GM21515 (cell line): ENCODE results near the gene OPHN1.
"Not testable (repeated sequence)": the region's sequence is repeated elsewhere in the genome, so short reads cannot be mapped to it uniquely, and the experiment has no call there.

Source experiments
- ATAC-seq: cut with Tn5 transposase; IDR thresholded peaks from one replicate; pipeline ENCODE4 v1.9.1; 2021; ENCODE audit not compliant: unreplicated experiment

OPHN1 gene

DNA sequence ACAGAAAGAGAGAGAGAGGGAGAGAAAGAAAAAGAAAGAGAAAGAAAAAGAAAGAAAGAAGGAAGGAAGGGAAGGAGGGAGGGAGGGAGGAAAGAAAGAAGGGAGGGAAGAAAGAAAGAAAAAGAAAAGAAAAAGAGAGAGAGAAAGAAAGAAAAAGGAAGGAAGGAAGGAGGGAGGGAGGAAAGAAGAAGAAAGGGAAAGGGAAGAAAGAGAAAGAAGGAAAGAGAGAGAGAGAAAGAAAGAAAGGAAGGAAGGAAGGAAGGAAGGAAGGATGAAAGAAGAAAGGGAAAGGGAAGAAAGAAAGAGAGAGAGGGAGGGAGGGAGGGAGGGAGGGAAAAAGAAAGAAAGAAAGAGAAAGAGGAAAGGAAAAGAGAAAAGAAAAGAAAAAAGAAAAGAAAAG lies 10.8 kb downstream of the OPHN1 start:
- no peak for ATAC-seq

DNA sequence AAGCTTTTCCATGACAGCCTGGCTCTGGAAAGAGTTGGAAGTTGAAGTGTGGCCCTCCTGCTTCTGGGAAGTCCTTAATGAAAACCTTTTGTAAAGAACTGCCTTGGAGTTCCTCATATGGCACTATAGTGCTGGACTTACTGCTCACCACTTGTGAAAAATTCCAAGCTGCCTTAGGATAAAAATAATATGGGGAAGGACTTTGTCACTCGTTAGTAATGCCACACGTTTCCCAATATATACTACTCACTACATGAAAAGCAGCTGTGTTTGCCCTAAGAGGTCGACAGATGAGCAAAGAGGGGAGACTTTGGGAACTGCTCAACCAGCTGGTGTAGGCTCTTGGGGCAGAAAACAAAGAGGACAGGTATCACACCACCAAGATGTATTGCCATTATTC lies 11.7 kb downstream of the OPHN1 start:
- no peak for ATAC-seq

DNA sequence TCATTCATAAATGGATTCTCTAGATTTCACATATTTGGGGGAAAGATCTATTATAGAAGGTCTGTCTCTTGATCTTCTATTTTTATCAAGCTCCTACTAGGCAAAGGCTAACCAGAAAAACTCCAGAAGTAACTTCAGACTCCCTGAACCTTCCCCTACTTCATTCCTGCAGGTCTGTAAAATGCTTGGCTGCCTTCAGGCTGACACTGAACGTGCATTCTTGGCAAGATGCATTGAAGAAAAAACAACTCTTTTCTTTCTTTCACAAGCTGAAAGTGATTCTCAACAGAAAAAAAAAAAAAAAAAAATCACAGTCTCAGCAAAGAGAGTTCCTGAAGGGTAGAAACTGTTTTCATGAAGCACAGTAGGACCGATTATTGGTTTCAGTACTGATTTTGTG lies 12.7 kb downstream of the OPHN1 start:
- no peak for ATAC-seq

DNA sequence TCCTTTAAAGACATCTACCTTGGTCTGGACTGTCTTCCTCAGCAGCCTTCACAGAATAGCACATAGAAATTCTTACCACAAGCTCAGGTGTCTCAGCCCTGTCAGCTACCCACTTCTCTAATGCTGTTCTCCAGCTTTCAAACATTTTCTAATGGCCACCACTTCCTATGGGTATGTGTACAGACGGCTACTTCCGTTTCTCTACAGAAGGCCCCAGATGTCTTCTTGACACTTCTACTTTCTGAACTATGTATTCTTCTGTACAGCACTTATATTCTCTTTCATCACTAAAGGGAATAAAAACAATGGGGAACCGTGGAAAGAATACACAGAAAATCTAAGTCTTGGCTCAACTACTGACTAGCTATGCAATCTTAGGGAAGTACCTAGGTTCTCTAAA lies 13.3 kb downstream of the OPHN1 start:
- ATAC-seq = no peak

DNA sequence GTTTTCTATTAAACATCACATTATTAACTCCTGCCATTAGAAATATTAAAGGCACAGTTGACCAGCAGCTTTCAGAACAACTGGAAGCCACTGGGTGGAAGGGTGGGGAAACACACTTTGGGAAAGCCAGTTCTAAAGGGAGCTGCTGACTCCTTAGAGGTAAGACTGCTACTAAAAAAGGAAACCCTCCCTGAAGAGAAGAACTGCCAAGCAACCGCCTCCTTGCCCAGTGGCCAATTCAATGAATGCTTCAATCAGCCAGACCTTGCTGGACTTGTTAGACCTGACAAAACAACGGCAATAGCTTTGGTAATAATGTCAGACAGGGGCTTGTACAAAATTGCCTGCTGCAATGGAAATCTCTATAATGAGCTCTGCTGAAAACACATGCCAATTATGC lies 15.6 kb downstream of the OPHN1 start:
- no peak for ATAC-seq

DNA sequence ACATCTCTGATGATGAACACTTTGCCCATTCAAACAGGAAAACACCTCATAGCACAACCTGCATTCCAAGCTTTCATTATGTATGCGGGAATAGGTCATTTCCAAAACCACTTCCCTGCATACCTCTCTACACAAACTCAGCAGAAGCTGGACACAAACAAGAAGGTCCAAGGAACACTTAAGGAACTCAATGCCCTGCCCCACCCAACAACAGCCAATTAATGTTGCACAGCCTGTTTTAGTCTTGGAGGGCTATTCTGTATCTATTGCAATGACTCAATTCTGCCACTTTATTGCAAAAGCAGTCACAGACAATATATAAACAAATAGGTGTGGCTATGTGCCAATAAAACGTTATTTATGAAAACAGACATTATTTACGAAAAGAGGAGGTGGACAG lies 16.7 kb downstream of the OPHN1 start:
- ATAC-seq = no peak

DNA sequence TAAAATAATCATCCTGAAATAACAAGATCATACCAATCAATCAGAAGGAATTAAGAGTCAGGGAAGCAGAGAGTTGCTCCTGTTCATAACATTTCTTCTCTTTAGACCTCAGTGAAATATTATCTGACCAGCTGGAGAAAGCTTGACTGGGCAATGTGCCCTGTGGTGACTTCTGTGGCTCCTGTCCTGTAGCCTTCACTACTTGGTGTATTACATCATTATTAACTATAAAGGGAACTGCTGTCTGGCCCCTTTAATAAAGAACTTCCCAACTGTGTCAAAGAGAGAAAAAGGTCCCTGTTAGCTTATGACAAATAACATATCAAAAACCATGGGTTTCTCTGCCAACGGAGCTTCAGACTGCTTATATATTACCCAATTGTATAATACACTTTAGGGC lies 18.0 kb downstream of the OPHN1 start:
- ATAC-seq = no peak

DNA sequence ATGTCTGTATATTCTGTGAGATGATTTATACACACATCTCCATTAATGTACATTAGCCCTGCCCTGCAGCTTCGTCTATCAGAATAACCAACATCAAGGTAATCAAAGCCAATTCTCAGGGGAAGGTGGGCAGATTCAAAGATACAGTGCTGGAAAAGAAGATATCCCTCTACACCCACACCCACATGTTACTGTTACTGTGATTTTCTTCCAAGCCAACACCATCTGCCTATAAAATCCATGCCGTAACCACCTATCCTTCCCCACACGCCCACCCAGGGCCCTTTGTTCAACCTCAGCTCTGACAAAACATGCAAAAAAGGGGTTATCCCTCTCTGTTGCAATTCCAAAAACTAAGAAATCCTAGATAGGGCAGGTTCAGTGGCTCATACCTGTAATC lies 20.0 kb downstream of the OPHN1 start:
- ATAC-seq = no peak

DNA sequence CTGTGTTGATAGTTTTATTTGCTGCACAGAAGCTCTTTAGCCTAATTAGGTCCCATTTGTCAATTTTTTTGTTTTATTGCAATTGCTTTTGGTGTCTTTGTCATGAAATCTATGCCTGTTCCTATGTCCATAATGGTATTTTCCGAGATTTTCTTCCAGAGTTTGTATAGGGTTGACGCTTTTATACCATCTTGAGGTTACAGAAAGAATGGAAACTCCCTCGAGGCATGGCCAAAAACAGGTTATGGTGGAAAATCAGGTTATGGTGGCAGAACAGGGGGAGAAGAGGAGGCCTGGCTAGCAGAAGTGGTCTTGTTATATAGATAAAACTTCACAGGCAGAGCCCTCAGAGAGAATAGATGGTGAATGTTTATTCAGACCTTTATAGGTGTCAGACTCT lies 21.6 kb downstream of the OPHN1 start:
- no peak for ATAC-seq

DNA sequence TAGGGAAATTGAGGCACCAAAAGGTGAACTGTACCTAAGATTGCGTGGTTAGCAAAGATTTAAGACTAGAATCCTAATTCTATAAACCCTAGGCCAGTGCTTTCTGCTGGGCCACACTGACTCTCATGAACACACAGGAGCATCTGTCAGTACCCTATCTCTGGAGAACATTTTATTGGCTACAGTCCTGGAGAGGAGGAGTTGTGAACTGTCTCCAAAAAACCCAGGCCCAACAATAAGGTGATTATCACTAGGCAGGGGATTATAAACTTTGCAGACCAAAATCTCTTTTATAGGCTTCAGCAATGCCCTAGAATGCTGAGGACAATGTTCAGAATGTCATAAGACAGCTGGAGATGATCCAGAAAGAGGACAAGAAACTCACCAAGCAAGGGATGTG lies 24.1 kb downstream of the OPHN1 start:
- no peak for ATAC-seq

DNA sequence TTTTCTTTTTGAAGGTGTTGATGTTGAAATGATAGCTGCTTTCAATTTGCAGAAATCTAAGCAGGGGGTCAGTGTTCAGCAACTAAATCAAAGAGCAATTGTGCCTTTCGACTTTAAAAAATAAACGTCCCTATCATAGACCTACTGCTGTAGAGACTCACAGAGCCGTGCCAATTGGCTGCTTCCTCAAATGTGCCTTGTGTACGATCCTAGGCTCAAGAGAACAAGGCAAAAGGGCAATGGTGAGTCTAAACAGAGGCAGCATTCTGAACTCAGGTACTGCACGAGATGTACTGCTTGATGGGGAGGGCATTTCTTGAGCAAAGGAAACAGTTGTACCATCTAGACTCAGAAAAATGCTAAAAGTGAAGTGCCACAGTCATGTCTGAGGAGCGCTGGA lies 29.8 kb downstream of the OPHN1 start:
- ATAC-seq = no peak

DNA sequence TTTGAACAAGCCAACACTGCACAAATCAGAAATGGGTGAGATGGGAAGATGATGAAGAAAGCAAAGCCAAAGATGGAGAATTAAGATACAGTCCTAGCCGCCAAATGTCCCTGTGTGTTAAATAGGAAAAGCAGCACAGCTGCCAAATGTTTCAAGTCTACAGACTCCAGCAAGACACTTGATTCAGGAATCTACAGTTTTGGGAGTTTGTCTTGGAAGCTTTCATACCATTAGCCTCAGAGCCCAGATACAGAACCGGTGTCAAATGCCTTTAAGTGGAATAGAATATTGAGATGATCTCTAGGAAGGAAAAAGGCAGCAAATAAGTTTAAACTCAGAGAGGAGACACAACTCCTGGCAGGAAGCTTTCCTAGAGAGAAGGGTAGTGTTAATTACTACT lies 30.3 kb downstream of the OPHN1 start:
- ATAC-seq = no peak

DNA sequence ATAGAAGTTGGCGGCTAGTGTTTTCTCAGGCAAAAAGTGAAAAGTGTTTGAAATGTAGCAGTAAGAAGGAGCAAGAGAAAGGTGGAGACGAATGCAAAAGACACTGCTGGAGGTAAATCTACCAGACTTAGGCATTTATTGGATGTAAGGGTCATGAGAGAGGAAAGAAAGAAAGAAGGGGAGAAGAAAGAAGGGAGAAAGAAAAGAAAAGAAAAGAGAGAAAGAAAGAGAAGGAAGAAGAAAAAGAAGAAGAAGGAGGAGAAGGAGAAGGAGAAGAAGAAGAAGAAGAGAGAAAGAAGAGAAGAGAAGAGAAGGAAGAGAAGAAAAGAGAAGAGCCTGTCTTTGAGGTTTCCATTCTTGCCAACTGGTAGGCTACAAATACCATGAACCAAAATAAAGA lies 31.2 kb downstream of the OPHN1 start:
- ATAC-seq = no peak

DNA sequence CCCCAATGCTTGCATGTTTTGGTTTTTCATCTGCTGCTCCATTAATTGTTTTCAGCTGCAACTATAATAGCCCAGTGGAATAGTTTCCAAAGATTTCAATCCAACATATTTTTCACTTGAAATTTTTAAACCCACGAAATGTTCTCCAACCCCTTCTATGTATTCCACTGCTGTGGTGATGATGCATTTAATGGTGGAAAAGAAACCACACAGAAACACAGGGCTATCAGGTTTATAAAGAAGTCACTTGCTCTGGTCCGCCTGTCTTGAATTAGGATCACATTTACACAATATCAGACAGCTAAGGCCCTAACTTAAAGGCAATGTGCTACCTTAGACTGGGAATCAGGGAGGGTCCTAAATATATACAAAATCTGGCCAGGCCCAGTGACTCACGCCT lies 35.0 kb downstream of the OPHN1 start:
- ATAC-seq = no peak

DNA sequence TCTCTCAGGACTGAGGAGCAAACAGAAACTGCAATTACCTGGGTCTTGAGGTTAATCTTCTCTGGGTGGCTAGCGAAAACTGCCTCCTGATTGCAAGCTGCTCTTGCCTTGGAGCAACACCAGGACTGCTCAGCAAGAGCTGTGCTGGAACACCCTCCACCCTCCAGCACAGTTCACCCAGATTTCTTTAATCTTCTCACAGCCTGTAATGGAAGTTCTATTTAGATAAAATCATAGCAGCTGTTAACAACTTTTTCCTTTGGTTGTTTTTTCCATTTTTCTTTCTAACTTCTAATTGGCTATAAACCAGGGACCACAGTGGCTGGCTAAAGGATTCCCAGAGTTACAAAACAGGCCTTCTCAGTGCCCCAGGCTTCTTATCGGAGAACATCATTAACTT lies 36.3 kb downstream of the OPHN1 start:
- ATAC-seq = no peak

DNA sequence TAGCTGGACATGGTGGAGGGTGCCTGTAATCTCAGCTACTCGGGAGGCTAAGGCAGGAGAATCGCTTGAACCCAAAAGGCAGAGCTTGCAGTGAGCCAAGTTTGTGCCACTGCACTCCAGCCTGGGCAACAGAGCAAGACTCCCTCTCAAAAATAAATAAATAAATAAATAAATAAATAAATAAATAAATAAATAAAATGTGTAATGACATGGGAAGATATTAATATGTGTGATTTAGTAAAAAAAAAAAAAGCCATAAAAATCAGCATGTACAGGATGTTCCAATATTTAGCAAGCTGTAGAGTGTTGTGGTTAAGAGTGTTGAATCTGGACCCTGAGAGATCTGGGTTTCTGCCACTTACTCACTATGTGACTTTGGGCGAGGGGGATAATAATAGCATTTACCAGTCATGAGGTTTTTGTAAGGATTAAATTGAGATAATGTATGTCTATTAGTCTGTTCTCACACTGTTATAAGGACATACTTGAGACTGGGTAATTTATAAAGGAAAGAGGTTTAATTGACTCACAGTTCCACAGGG lies 43.8 kb downstream of the OPHN1 start:
- not testable (repeated sequence) for ATAC-seq

DNA sequence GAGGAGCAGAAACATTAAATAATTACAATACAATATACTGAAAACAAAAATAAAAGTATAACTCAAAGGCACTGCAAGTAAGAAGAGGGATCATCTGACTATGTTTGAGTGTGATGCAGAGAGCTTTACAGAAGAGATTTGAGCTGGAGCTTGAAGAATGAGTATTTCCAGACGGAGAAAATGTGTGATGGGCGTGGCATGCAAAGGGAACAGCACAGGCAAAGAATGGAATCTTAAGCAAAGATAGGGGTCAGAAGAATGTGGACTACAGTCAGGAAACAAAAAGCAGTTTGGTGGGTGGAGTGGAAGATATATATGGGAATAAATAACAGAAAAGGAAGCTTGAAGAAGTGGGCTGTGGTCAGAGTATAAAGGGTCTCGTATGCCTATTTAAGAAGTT lies 45.5 kb downstream of the OPHN1 start:
- no peak for ATAC-seq

DNA sequence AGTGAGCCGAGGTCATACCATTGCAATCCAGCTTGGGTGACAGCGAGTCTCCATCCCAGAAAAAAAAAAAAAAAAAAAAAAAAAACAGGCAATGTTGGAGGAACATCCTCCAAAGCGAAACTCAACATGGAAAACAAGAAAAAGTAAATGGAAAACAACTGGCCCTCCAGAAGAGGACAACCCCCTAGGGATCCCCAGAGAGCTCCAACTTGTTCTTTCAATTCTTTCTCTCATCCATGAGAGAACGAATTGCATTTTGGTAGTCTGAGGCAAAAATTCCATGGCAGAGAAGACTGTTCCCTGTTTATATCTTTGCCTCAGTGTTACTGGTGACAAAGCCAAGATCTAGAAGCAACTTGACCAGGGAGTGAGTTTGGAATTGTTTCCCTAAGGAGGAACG lies 49.8 kb downstream of the OPHN1 start:
- no peak for ATAC-seq

DNA sequence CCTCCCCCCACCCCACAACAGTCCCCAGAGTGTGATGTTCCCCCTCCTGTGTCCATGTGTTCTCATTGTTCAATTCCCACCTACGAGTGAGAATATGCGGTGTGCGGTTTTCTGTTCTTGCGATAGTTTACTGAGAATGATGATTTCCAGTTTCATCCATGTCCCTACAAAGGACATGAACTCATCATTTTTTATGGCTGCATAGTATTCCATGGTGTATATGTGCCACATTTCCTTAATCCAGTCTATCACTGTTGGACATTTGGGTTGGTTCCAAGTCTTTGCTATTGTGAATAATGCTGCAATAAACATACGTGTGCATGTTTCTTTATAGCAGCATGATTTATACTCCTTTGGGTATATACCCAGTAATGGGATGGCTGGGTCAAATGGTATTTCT lies 55.7 kb downstream of the OPHN1 start:
- not testable (repeated sequence) for ATAC-seq

DNA sequence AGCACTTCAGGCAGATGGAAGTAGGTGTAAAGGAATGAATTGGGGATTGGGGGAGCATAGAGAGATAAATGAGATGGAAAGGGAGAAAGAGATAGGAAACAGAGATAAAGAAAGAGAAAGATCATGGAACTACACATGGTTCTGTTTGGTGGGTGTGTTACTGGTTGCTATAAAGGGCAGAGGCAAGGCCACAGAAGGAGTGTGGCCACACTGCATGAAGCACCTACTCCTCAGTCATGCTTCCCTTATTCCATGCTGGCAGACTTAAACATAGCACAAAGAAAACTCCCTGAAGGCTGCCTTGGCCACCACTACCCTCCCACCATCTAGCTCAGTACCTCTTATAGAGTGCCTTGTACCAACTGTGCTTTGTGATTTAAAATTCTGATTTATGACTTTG lies 56.9 kb downstream of the OPHN1 start:
- ATAC-seq = no peak

DNA sequence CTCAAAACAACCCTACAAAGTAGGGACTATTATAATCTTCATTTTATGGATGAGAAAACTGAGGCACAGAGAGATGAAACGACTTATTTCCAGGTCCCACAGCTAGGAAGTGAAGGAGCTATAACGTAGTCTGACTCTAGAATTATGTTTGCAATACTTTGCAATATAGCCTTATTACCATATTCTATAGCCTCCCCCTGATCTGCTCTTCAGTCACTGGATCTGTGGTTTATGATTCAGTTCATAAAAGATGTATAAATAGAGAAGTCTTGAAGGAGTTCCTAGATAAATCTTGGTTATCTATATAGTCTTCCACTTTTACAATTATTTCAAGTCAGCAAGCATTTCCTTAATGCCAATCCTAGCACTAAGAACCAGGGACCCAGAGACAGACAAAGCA lies 57.5 kb downstream of the OPHN1 start:
- no peak for ATAC-seq

DNA sequence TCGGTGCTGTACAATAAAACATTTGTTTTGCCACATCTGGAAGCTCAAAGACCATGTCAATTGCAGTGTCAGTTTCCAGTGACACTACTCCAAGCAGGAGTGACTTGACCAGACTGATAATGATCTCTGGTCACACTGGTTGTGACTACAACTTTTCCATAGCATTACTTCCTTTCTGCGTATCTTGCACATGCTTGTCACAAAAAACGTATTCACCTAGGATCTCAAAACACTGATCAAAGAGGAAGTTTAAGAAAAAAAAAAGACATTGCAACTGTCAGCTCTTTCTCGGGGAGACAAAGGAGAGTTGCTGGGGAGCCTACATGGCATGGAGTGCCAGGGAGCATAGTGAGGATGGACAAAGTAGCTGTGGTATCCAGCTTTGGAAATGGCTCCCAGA lies 60.6 kb downstream of the OPHN1 start:
- ATAC-seq = no peak

DNA sequence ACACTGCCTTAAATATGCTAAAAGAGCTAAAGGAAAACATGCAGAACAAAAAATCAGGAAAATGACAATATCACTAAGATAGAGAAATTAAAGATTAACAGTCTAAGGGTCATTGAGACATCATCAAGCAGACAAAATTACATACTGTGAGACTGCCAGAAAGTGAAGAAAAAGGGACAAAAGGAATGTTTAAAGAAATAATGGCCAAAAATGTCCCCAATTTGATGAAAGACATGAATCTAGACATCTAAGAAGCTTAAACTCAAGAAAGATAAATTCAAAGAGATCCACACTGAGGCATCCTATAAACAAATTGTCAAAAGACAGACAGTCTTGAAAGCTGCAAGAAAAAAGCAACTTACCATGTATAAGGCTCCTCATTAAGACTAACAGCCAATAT lies 63.7 kb downstream of the OPHN1 start:
- no peak for ATAC-seq

DNA sequence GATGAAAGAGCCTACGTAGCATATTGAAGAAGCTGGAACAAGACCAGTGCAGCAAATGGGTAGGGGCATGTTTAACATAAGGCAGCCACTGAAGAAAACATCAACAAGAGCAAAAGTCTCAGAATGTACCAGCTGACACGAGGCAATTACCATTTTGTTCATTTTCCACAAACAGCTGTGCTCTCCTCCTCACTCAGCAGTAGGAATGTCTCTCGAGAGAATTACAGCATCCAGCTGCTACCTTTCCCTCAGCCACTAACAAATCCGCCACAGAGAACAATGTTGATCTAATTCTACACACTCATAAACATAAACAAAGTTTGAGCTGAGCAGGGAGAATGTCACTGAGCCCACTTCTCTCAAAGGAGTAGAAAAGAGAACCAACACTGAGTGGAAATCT lies 68.0 kb downstream of the OPHN1 start:
- ATAC-seq = no peak
